OCI-LY1 (cell line): ENCODE results near the gene OSER1.

Experiments
- H2AFZ ChIP-seq: fragments of 200-600 bp; sonication (generic), shearing (Covaris generic); 2 replicates; pipeline ENCODE4 v1.6.0; 2014; ENCODE audit warnings: antibody characterized with exemption, mild to moderate bottlenecking, low read length
- H3F3A ChIP-seq: fragments of 200-600 bp; sonication (generic), shearing (Covaris generic); 2 replicates; pipeline ENCODE4 v1.6.0; 2014; ENCODE audit warnings: mild to moderate bottlenecking, antibody characterized with exemption, low read length, moderate library complexity; ENCODE audit not compliant: insufficient read depth
- H3K27ac ChIP-seq: fragments of 200-600 bp; sonication (generic); 2 replicates; pipeline ENCODE4 v1.5.1; 2014; ENCODE audit warnings: low read length, mixed run types, mild to moderate bottlenecking, low read depth; ENCODE audit not compliant: poor library complexity, severe bottlenecking
- H3K27me3 ChIP-seq: fragments of 200-600 bp; sonication (generic); 2 replicates; pipeline ENCODE4 v1.6.0; 2014; ENCODE audit warnings: antibody characterized with exemption, mild to moderate bottlenecking, low read length, moderate library complexity; ENCODE audit not compliant: insufficient read depth
- H3K36me3 ChIP-seq: fragments of 200-600 bp; sonication (generic); 2 replicates; pipeline ENCODE4 v1.6.1; 2014; ENCODE audit warnings: mild to moderate bottlenecking, antibody characterized with exemption, low read length, moderate library complexity, mixed read lengths; ENCODE audit not compliant: insufficient read depth
- H3K4me1 ChIP-seq: fragments of 200-600 bp; sonication (generic); 2 replicates; pipeline ENCODE4 v1.5.1; 2014; ENCODE audit warnings: mild to moderate bottlenecking, low read length, moderate library complexity; ENCODE audit not compliant: insufficient read depth, severe bottlenecking
- H3K4me2 ChIP-seq: fragments of 200-600 bp; sonication (generic), shearing (Covaris generic); 2 replicates; pipeline ENCODE4 v1.6.1; 2014; ENCODE audit warnings: low read length
- H3K4me3 ChIP-seq: fragments of 200-600 bp; sonication (generic); 2 replicates; pipeline ENCODE4 v1.5.1; 2014; ENCODE audit warnings: low read length, low read depth, mild to moderate bottlenecking, mixed read lengths; ENCODE audit not compliant: poor library complexity, severe bottlenecking
- H3K79me2 ChIP-seq: fragments of 200-600 bp; shearing (Covaris generic); 2 replicates; pipeline ENCODE4 v1.6.1; 2016; ENCODE audit warnings: mixed run types, low read length, mixed read lengths; ENCODE audit not compliant: insufficient read depth
- H3K9ac ChIP-seq: fragments of 200-600 bp; sonication (generic), shearing (Covaris generic); 2 replicates; pipeline ENCODE4 v1.6.1; 2014; ENCODE audit warnings: mild to moderate bottlenecking, low read length, mixed read lengths
- H3K9me2 ChIP-seq: fragments of 200-600 bp; sonication (generic), shearing (Covaris generic); 2 replicates; pipeline ENCODE4 v1.6.1; 2014; ENCODE audit warnings: low read depth, mild to moderate bottlenecking, low read length, mixed read lengths
- H3K9me3 ChIP-seq: fragments of 200-600 bp; shearing (Covaris generic); 2 replicates; pipeline ENCODE4 v1.6.1; 2014; ENCODE audit warnings: low read length, mixed read lengths
- H4K20me1 ChIP-seq: fragments of 200-600 bp; sonication (generic), shearing (Covaris generic); 2 replicates; pipeline ENCODE4 v1.6.0; 2016; ENCODE audit warnings: mild to moderate bottlenecking, low read length; ENCODE audit not compliant: insufficient read depth
- EZH2 ChIP-seq: fragments of 200-600 bp; sonication (generic), shearing (Covaris generic); IDR thresholded peaks from 2 replicates; pipeline ENCODE4 v1.8.0; 2017; ENCODE audit warnings: borderline replicate concordance, mixed run types, mild to moderate bottlenecking, antibody characterized with exemption, low read length, moderate library complexity, mixed read lengths
- TF ChIP-seq, protein P1 (sequence below): fragments of 200-600 bp; sonication (generic), shearing (Covaris generic); IDR thresholded peaks from 2 replicates; pipeline ENCODE4 v1.5.1; 2017; ENCODE audit warnings: mild to moderate bottlenecking, antibody characterized with exemption, low read length, moderate library complexity, mixed read lengths

The OSER1 gene

DNA sequence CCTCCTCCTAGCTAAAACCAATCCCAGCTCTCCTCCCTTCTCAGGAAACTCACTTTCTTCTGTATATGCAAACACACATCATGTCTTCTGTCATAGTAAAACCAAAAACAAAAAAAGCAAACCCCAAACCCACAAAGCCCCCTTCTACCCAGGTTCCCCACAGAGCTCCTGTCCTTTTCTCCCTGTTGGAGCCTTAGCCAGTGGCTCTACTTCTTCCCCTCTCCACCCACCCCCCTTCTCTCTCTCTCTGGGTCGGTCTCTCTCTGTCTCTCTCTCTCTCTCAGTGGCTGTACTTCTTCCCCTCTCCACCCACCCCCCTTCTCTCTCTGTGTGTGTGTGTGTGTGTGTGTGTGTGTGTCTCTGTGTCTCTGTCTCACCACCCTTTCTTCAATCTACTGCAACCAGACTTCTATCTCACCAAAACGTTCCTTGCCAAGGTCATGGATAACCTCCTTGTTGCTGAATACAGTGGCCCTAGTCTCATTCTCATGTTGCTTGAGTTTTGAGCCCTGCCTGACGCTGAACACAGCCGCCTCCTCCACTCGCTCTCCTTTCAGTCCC is 8.7 kb upstream of the OSER1 start:
- Histone ChIP-seq H3K4me3 (no peak overlapping the region), H4K20me1 (no peaks in the 10 kb centered on the region), H3K9me2 (no peaks in the 10 kb centered on the region), H3K9me3 (no peaks in the 10 kb centered on the region), H3K27me3 (no peaks in the 10 kb centered on the region), H3F3A (no peaks in the 10 kb centered on the region), H3K36me3 (no peaks in the 10 kb centered on the region), H2AFZ (no peak overlapping the region), H3K4me1 (no peaks in the 10 kb centered on the region), H3K27ac (no peak overlapping the region), H3K9ac (no peak overlapping the region), H3K4me2 (no peak overlapping the region), H3K79me2 (no peaks in the 10 kb centered on the region)
- no peak for TF ChIP-seq EZH2
- TF ChIP-seq, protein P1, sequence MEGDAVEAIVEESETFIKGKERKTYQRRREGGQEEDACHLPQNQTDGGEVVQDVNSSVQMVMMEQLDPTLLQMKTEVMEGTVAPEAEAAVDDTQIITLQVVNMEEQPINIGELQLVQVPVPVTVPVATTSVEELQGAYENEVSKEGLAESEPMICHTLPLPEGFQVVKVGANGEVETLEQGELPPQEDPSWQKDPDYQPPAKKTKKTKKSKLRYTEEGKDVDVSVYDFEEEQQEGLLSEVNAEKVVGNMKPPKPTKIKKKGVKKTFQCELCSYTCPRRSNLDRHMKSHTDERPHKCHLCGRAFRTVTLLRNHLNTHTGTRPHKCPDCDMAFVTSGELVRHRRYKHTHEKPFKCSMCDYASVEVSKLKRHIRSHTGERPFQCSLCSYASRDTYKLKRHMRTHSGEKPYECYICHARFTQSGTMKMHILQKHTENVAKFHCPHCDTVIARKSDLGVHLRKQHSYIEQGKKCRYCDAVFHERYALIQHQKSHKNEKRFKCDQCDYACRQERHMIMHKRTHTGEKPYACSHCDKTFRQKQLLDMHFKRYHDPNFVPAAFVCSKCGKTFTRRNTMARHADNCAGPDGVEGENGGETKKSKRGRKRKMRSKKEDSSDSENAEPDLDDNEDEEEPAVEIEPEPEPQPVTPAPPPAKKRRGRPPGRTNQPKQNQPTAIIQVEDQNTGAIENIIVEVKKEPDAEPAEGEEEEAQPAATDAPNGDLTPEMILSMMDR = no peak

DNA sequence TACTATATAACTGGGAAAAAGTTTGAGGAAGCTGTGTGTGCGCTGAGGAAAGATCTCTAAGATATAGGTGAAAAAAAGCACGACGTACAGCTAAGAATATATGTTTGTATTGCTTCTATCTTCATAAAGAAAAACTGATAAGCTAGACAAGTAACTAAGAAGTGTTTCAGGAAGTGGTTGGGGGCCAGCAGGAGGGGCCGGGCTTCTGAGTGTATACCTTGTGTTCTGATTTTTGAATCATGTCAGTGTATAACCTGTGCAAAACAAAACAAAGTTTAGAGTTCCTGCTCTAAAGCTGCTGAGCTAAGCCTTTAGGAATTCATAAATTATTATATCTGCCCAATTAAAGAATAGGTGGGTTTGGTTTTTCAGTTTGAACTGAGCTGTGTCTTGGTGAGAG is 7.9 kb upstream of the OSER1 start:
- no peaks in the 10 kb centered on the region for H3K9me3 ChIP-seq
- no peaks in the 10 kb centered on the region for H3K9me2 ChIP-seq
- no peak overlapping the region for H2AFZ ChIP-seq
- no peak overlapping the region for H3K4me2 ChIP-seq
- H3K27me3 ChIP-seq = no peaks in the 10 kb centered on the region
- H4K20me1 ChIP-seq = no peaks in the 10 kb centered on the region
- H3K4me1 ChIP-seq = no peaks in the 10 kb centered on the region
- TF ChIP-seq EZH2 = no peak
- TF ChIP-seq, protein P1 = no peak
- no peaks in the 10 kb centered on the region for H3F3A ChIP-seq
- H3K79me2 ChIP-seq = no peaks in the 10 kb centered on the region
- no peak overlapping the region for H3K27ac ChIP-seq
- no peak overlapping the region for H3K9ac ChIP-seq
- H3K36me3 ChIP-seq = no peaks in the 10 kb centered on the region
- no peak overlapping the region for H3K4me3 ChIP-seq

GRCh38 chr20:44217342-44218092 is 6.9 kb upstream of the OSER1 start:
- H3K9ac ChIP-seq = no peak overlapping the region
- no peak overlapping the region for H3K4me2 ChIP-seq
- no peak overlapping the region for H3K4me3 ChIP-seq
- H3K79me2 ChIP-seq = no peaks in the 10 kb centered on the region
- no peaks in the 10 kb centered on the region for H3K9me3 ChIP-seq
- no peak overlapping the region for H2AFZ ChIP-seq
- no peaks in the 10 kb centered on the region for H3K9me2 ChIP-seq
- no peaks in the 10 kb centered on the region for H4K20me1 ChIP-seq
- H3K4me1 ChIP-seq = no peaks in the 10 kb centered on the region
- H3K36me3 ChIP-seq = no peaks in the 10 kb centered on the region
- H3K27ac ChIP-seq = no peak overlapping the region
- H3K27me3 ChIP-seq = no peaks in the 10 kb centered on the region
- H3F3A ChIP-seq = no peaks in the 10 kb centered on the region
- TF ChIP-seq EZH2 = no peak
- TF ChIP-seq, protein P1 = peak; percentile 93
